Right lobe of liver (tissue), 4 donors: Measurements from ENCODE around the gene MYO9A.

Source experiments
- POLR2A ChIP-seq: fragments of 450-650 bp; IDR thresholded peaks from one replicate; pipeline ENCODE4 v1.6.1; 2017; ENCODE audit warnings: antibody characterized with exemption, mild to moderate bottlenecking
- TF ChIP-seq, protein P1 (sequence below), 4 donors: fragments of 200-600 bp in 3 of 4; fragments of 450-650 bp in 1 of 4; IDR thresholded peaks; one replicate each; pipeline versions ENCODE4 v1.5.1 to v1.8.0; 2016 to 2022; ENCODE audit warnings: antibody characterized with exemption in 4 of 4, mild to moderate bottlenecking in 2 of 4
- donor health status: DM: no; HTN: no; CAD: no.
- donor health status: DM: no; HTN: no; CAD: no.
- donor health status: DM: no; HTN: yes; CAD: no.

DNA sequence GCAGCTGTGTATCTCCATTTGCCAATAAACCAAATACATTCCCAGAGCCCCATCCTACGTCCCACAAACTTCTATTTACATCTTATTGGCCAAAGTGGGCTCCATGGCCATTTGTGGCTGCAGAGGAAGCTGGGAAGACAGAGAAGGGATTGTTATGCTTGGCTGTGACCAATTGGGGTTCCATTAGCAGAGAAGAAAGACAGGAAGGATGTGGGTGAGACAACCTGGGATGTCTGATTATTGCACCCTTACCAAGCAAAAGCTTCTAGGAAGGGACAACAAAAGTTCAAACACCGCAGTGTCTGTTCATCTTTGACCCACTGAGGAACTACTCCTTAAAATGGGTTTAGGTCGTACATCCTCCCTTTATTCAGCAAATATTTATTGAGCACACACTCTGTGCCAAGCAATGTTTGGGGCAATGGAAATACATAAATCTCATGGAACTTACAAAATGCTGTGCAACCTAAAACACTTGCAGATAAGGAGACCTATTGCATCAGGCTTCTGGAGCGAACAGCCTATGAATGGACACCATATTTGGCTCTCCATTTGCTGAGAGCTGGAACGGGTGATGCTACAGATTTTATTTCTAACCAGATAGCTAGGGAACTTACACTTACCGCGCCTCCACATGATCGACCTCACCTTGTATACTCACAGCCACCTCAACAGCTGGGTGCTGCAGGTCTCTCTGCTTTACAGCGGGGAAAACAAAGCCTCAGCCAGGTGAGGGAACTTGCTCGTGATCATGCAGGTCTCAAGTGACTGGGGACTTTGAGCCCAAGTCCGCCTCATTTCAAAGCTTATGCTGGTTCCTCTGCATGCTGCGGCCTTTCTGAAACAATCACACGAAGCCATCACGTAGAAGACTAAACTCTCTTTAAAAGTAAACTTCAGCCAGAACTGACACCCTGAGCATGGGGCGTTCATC, 329.0 kb downstream of the MYO9A start:
- TF ChIP-seq, protein P1, sequence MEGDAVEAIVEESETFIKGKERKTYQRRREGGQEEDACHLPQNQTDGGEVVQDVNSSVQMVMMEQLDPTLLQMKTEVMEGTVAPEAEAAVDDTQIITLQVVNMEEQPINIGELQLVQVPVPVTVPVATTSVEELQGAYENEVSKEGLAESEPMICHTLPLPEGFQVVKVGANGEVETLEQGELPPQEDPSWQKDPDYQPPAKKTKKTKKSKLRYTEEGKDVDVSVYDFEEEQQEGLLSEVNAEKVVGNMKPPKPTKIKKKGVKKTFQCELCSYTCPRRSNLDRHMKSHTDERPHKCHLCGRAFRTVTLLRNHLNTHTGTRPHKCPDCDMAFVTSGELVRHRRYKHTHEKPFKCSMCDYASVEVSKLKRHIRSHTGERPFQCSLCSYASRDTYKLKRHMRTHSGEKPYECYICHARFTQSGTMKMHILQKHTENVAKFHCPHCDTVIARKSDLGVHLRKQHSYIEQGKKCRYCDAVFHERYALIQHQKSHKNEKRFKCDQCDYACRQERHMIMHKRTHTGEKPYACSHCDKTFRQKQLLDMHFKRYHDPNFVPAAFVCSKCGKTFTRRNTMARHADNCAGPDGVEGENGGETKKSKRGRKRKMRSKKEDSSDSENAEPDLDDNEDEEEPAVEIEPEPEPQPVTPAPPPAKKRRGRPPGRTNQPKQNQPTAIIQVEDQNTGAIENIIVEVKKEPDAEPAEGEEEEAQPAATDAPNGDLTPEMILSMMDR (IDR thresholded peaks at IDR 0.05) = no peak
- no peak for TF ChIP-seq POLR2A
